HFFc6 (cell line): Measurements from ENCODE around the gene RAB3B. TPM values are rescaled to one million over a fixed set of nuclear protein-coding genes. Genes with fewer than 3 reads are reported as not detected.

Source experiments
- DNase-seq: peaks from one replicate; pipeline ENCODE4 v3.0.0-alpha.2; 2018
- H3K27ac Mint-ChIP-seq: 2 replicates; pipeline ENCODE4 v1.8.0; 2020; ENCODE audit warnings: mild to moderate bottlenecking, mixed read lengths
- H3K27me3 Mint-ChIP-seq: 2 replicates; pipeline ENCODE4 v1.8.0; 2021; ENCODE audit warnings: mild to moderate bottlenecking, moderate library complexity, mixed read lengths; ENCODE audit not compliant: insufficient read depth
- H3K36me3 Mint-ChIP-seq: 2 replicates; pipeline ENCODE4 v1.8.0; 2021; ENCODE audit warnings: low read depth, mixed read lengths
- H3K4me1 Mint-ChIP-seq: 2 replicates; pipeline ENCODE4 v1.8.0; 2020; ENCODE audit warnings: low read depth, mixed read lengths
- H3K4me3 Mint-ChIP-seq: 2 replicates; pipeline ENCODE4 v1.8.0; 2020; ENCODE audit warnings: mild to moderate bottlenecking, moderate library complexity, mixed read lengths
- H3K9me3 Mint-ChIP-seq: 2 replicates; pipeline ENCODE4 v1.8.0; 2020; ENCODE audit warnings: mild to moderate bottlenecking, mixed read lengths
- CTCF ChIP-seq: fragments of 200-600 bp; sonication (generic); IDR thresholded peaks from 2 replicates; pipeline ENCODE4 v1.5.0; 2021; ENCODE audit warnings: antibody characterized with exemption, mild to moderate bottlenecking
- total RNA-seq, 6 experiments: library from RNA; stranded (reverse); fragmentation: NEBNext Ultra II Directional; extraction: Animal tissue kit (Norgen Biotek cat#: 25700); gene quantifications; 2 replicates in 1 of 6; 3 replicates in 5 of 6; pipeline ENCODE4 v1.2.3, GENCODE V29; 2021

RAB3B gene
- total RNA-seq, 6 experiments from 2014 or later, result 138 to 174 (median 157) TPM

DNA sequence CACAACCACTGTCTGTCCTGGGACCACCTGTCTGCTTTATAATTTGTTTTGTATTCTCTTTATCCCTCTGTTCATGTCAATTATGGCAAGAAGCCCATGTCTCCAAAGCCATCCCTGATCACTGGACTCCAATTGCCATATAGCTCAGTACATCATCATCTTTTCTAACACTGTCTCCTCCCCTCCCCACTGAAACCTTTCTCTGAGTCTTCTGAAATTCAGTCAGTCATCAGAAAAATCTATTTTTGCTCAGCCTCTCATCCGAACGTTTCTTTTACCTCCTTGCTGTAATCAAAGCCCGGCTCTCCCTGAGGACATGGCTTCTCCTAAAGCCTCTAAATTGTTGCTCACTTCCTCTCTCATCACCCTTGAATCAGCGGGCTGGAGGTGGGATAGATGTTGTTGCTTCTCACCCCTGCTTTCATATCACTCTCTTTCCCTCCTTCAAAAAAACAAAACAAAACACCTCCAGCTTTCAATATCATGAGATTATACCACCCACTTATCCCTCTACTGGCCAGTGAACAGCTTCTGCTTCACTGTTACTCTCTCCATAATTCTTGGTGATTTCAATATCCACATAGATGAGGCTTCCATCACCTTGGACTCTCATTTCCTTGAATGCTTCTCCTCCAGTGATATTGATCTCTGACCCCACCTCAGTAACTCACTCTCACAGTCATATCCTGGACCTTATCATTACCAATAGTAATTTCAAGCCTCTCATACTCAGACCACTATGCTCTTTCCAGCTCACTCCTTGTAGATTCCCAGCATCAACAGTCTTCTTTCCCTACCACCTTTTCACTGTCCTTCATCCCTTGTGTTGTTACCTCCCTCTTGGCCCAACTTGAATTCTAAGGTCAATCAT lies 27.8 kb downstream of the RAB3B start:
- DNase-seq, result no peak
- Mint-ChIP-seq H3K36me3 (peaks cover 37% of the 10 kb centered on the region), H3K9me3 (no peaks in the 10 kb centered on the region), H3K27me3 (no peaks in the 10 kb centered on the region; the same call in none of the 2 replicates), H3K4me3 (no peak overlapping the region), H3K4me1 (peaks cover 22% of the 10 kb centered on the region), H3K27ac (no peak overlapping the region)
- TF ChIP-seq CTCF, result peak; percentile 26

DNA sequence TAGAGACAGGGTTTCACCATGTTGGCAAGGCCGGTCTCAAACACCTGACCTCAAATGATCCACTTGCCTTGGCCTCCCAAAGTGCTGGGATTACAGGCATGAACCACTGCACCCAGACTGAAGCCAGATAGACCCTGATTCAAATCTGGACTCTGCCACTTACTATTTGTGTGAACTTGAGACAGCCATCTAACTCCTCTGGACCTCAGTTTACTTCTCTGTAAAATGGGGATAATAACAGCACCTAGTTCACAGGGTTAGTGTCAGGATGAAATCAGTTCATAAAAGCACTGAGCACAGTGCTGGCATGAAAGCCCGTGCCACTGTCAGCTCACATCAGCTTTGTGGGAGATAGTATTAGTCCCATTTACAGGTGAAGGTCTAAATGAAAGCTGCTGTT lies 28.5 kb downstream of the RAB3B start:
- no peak for TF ChIP-seq CTCF
- Mint-ChIP-seq H3K27ac (no peak overlapping the region), H3K36me3 (peaks cover 42% of the 10 kb centered on the region), H3K27me3 (no peaks in the 10 kb centered on the region; the same call in none of the 2 replicates), H3K4me1 (peaks cover 28% of the 10 kb centered on the region), H3K4me3 (no peak overlapping the region), H3K9me3 (no peaks in the 10 kb centered on the region)
- no peak for DNase-seq

GRCh38 chr1:51961231-51961630 lies 29.3 kb downstream of the RAB3B start:
- Mint-ChIP-seq H3K9me3 (no peaks in the 10 kb centered on the region), H3K27me3 (no peaks in the 10 kb centered on the region; the same call in none of the 2 replicates), H3K36me3 (peaks cover 38% of the 10 kb centered on the region), H3K27ac (peak overlapping the region; percentile 17; the same call in 1 of the 2 replicates), H3K4me1 (peaks cover 35% of the 10 kb centered on the region), H3K4me3 (no peak overlapping the region)
- no peak for TF ChIP-seq CTCF
- no peak for DNase-seq

- no peak overlapping the region for H3K4me3 Mint-ChIP-seq
- peaks cover 44% of the 10 kb centered on the region for H3K4me1 Mint-ChIP-seq
- TF ChIP-seq CTCF, result no peak
- DNase-seq, result no peak
- no peaks in the 10 kb centered on the region; the same call in none of the 2 replicates for H3K27me3 Mint-ChIP-seq
- peaks cover 39% of the 10 kb centered on the region for H3K36me3 Mint-ChIP-seq
- peak overlapping the region; percentile 3 for H3K27ac Mint-ChIP-seq
- no peaks in the 10 kb centered on the region for H3K9me3 Mint-ChIP-seq
Observed at GRCh38 chr1:51960262-51960661, 30.2 kb downstream of the RAB3B start.

- no peak overlapping the region for H3K4me3 Mint-ChIP-seq
- DNase-seq, result no peak
- TF ChIP-seq CTCF, result no peak
- peaks cover 56% of the 10 kb centered on the region for H3K4me1 Mint-ChIP-seq
- peaks cover 45% of the 10 kb centered on the region for H3K36me3 Mint-ChIP-seq
- no peaks in the 10 kb centered on the region for H3K9me3 Mint-ChIP-seq
- H3K27me3 Mint-ChIP-seq, result no peaks in the 10 kb centered on the region; the same call in none of the 2 replicates
- no peak overlapping the region for H3K27ac Mint-ChIP-seq
Observed at GRCh38 chr1:51958824-51959223, 31.7 kb downstream of the RAB3B start.
